Hepatocyte (in vitro differentiated cells): ENCODE measurements around the gene DGKG. TPM values are rescaled to one million over a fixed set of nuclear protein-coding genes. Genes with fewer than 3 reads are reported as not detected.

Source experiments
- DNase-seq: peaks from one replicate; pipeline ENCODE4 v3.0.0-alpha.2; 2016; ENCODE audit warnings: low spot score
- H2AFZ ChIP-seq: fragments of 200-600 bp; sonication (generic); 2 replicates; pipeline ENCODE4 v1.6.0; 2016; ENCODE audit warnings: antibody characterized with exemption, mild to moderate bottlenecking
- H3K27ac ChIP-seq: fragments of 200-600 bp; sonication (generic); 2 replicates; pipeline ENCODE4 v1.5.1; 2016; ENCODE audit warnings: mild to moderate bottlenecking
- H3K27me3 ChIP-seq: fragments of 200-600 bp; sonication (generic); 2 replicates; pipeline ENCODE4 v1.6.1; 2016
- H3K36me3 ChIP-seq: fragments of 200-600 bp; sonication (generic); replicated peaks from 2 replicates; pipeline ENCODE4 v1.5.1; 2016; ENCODE audit warnings: low read depth; ENCODE audit not compliant: insufficient read depth
- H3K4me1 ChIP-seq: fragments of 200-600 bp; sonication (generic); 2 replicates; pipeline ENCODE4 v1.5.1; 2016; ENCODE audit warnings: mild to moderate bottlenecking, moderate library complexity; ENCODE audit not compliant: insufficient read depth
- H3K4me2 ChIP-seq: fragments of 200-600 bp; sonication (generic); 2 replicates; pipeline ENCODE4 v1.6.0; 2016
- H3K4me3 ChIP-seq: fragments of 200-600 bp; sonication (generic); 2 replicates; pipeline ENCODE4 v1.5.1; 2016; ENCODE audit warnings: mild to moderate bottlenecking
- H3K79me2 ChIP-seq: fragments of 200-600 bp; sonication (generic); 2 replicates; pipeline ENCODE4 v1.6.0; 2017; ENCODE audit warnings: mild to moderate bottlenecking
- H3K9me2 ChIP-seq: fragments of 200-600 bp; sonication (generic); replicated peaks from 2 replicates; pipeline ENCODE4 v1.6.0; 2017; ENCODE audit warnings: mild to moderate bottlenecking; ENCODE audit not compliant: insufficient read depth
- H3K9me3 ChIP-seq: fragments of 200-600 bp; sonication (generic); 2 replicates; pipeline ENCODE4 v1.5.1; 2016; ENCODE audit warnings: low read depth, mild to moderate bottlenecking
- H4K20me1 ChIP-seq: fragments of 200-600 bp; sonication (generic); 2 replicates; pipeline ENCODE4 v1.6.0; 2016; ENCODE audit warnings: mild to moderate bottlenecking; ENCODE audit not compliant: insufficient read depth, poor library complexity, severe bottlenecking
- EZH2 ChIP-seq: fragments of 200-600 bp; sonication (generic); IDR thresholded peaks from 2 replicates; pipeline ENCODE4 v1.6.1; 2016; ENCODE audit warnings: antibody characterized with exemption, mild to moderate bottlenecking, borderline replicate concordance
- EZH2phosphoT487 ChIP-seq: fragments of 200-600 bp; sonication (generic); IDR thresholded peaks from one replicate; pipeline ENCODE4 v1.6.1; 2018; ENCODE audit warnings: antibody characterized with exemption, mild to moderate bottlenecking, low read depth, moderate library complexity; ENCODE audit not compliant: unreplicated experiment, severe bottlenecking
- WGBS: methylation state at CpG from one replicate; pipeline ENCODE4 v1.1.6; 2016; ENCODE audit warnings: low lambda C conversion rate; ENCODE audit errors: missing lambda C conversion rate; 5-methylcytosine and 5-hydroxymethylcytosine counted together
- polyA plus RNA-seq: library from polyadenylated mRNA; unstranded; fragments of >200 nt; fragmentation: Nextera tagmentation; extraction: Ambion mirVana; gene quantifications from 2 replicates; pipeline ENCODE4 v1.2.1, GENCODE V29; 2016
- total RNA-seq: library from RNA; depleted of rRNA; stranded (reverse); fragments of >200 nt; gene quantifications from 2 replicates; pipeline ENCODE4 v1.2.3, GENCODE V29; 2014
- TF ChIP-seq, protein P1 (sequence below): fragments of 200-600 bp; sonication (generic); IDR thresholded peaks from 2 replicates; pipeline ENCODE4 v1.5.1; 2016; ENCODE audit warnings: antibody characterized with exemption, mild to moderate bottlenecking; ENCODE audit not compliant: poor library complexity

DGKG gene
- total and polyA plus RNA-seq, 2 experiments from 2014 or later, result not detected

- Histone ChIP-seq H3K27ac (no peak overlapping the region), H3K79me2 (no peaks in the 10 kb centered on the region), H3K4me2 (no peak overlapping the region), H3K36me3 (no peaks in the 10 kb centered on the region), H3K9me3 (no peaks in the 10 kb centered on the region), H4K20me1 (no peaks in the 10 kb centered on the region), H3K4me1 (no peaks in the 10 kb centered on the region), H3K27me3 (no peaks in the 10 kb centered on the region), H2AFZ (no peak overlapping the region), H3K9me2 (no peaks in the 10 kb centered on the region), H3K4me3 (no peak overlapping the region)
- WGBS, result 74% methylated on average over 6 of the region's 6 CpGs
- DNase-seq, result no peak
- no peak for TF ChIP-seq EZH2phosphoT487
- no peak for TF ChIP-seq EZH2
- TF ChIP-seq, protein P1, sequence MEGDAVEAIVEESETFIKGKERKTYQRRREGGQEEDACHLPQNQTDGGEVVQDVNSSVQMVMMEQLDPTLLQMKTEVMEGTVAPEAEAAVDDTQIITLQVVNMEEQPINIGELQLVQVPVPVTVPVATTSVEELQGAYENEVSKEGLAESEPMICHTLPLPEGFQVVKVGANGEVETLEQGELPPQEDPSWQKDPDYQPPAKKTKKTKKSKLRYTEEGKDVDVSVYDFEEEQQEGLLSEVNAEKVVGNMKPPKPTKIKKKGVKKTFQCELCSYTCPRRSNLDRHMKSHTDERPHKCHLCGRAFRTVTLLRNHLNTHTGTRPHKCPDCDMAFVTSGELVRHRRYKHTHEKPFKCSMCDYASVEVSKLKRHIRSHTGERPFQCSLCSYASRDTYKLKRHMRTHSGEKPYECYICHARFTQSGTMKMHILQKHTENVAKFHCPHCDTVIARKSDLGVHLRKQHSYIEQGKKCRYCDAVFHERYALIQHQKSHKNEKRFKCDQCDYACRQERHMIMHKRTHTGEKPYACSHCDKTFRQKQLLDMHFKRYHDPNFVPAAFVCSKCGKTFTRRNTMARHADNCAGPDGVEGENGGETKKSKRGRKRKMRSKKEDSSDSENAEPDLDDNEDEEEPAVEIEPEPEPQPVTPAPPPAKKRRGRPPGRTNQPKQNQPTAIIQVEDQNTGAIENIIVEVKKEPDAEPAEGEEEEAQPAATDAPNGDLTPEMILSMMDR, result no peak
Observed at GRCh38 chr3:186401556-186401955, 39.5 kb upstream of the DGKG start.

DNA sequence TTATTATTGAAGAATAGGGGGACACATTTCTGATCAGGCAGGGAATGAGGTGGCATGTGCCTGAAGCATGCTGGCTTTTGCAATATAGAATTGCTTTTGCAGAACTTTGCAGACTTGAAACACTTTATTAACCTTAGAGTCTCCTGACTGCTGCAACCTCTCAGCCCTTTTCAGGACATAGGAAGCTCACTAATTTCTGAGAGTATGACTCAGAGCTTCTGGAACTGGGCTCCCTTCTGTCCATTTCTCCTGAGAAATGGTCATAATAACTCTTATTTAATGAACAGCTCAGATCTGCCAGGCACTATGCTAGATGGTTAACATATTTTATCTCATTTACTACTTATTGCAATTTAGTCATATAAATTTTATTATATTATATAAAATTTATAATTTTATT, 38.6 kb upstream of the DGKG start:
- H2AFZ ChIP-seq, result no peak overlapping the region
- TF ChIP-seq EZH2 (no peak), EZH2phosphoT487 (no peak)
- TF ChIP-seq, protein P1, result no peak

GRCh38 chr3:186400026-186400425, 38.0 kb upstream of the DGKG start:
- no peak for TF ChIP-seq EZH2phosphoT487
- TF ChIP-seq, protein P1, result no peak
- no peak for TF ChIP-seq EZH2
- no peak overlapping the region for H3K4me2 ChIP-seq
- H2AFZ ChIP-seq, result no peak overlapping the region
- no peaks in the 10 kb centered on the region for H3K36me3 ChIP-seq
- no peaks in the 10 kb centered on the region for H3K79me2 ChIP-seq
- H3K27me3 ChIP-seq, result no peaks in the 10 kb centered on the region
- no peaks in the 10 kb centered on the region for H3K9me3 ChIP-seq
- no peaks in the 10 kb centered on the region for H4K20me1 ChIP-seq
- H3K27ac ChIP-seq, result no peak overlapping the region
- H3K4me1 ChIP-seq, result no peaks in the 10 kb centered on the region
- no peak for DNase-seq
- WGBS, result 58% methylated on average over 1 of the region's 1 CpG
- no peaks in the 10 kb centered on the region for H3K9me2 ChIP-seq
- no peak overlapping the region for H3K4me3 ChIP-seq

More for the DNA sequence above, 38.6 kb upstream of the DGKG start:
- no peaks in the 10 kb centered on the region for H3K9me3 ChIP-seq
- no peak overlapping the region for H3K4me2 ChIP-seq
- no peak for DNase-seq
- H3K36me3 ChIP-seq, result no peaks in the 10 kb centered on the region
- H3K79me2 ChIP-seq, result no peaks in the 10 kb centered on the region
- H3K4me1 ChIP-seq, result no peaks in the 10 kb centered on the region
- no peaks in the 10 kb centered on the region for H4K20me1 ChIP-seq
- no peaks in the 10 kb centered on the region for H3K27me3 ChIP-seq
- no peaks in the 10 kb centered on the region for H3K9me2 ChIP-seq
- H3K4me3 ChIP-seq, result no peak overlapping the region
- H3K27ac ChIP-seq, result no peak overlapping the region

DNA sequence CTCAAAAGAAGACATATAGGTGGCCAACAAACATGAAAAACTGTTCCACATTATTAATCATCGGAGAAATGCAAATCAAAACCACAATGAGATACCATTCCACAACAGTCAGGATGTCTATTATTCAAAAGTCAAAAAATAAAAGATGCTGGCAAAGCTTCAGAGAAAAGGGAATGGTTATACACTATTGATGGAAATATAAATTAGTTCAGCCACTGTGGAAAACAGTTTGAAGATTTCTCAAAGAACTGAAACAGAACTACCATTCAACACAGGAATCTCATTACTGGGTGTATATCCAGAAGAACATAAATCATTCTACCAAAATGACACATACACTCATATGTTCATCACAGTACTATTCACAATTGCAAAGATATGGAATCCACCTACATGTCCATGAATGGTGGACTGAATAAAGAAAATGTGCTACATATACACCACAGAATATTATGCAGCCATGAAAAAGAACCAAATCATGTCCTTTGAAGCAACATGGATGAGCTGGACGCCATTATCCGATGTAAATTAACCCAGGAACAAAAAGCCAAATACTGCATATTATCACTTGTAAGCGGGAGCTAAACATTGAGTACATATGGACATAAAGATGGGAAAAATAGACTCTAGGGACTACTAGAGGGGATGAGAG, 32.7 kb upstream of the DGKG start:
- Histone ChIP-seq H2AFZ (no peak overlapping the region), H3K9me3 (no peaks in the 10 kb centered on the region), H3K27ac (no peak overlapping the region), H3K36me3 (no peaks in the 10 kb centered on the region), H3K79me2 (no peaks in the 10 kb centered on the region), H3K27me3 (no peaks in the 10 kb centered on the region), H4K20me1 (no peaks in the 10 kb centered on the region), H3K4me1 (no peaks in the 10 kb centered on the region), H3K4me2 (no peak overlapping the region), H3K9me2 (no peaks in the 10 kb centered on the region), H3K4me3 (no peak overlapping the region)
- no peak for TF ChIP-seq EZH2
- TF ChIP-seq EZH2phosphoT487, result no peak
- TF ChIP-seq, protein P1, result no peak
- WGBS, result 88% methylated on average over 4 of the region's 4 CpGs
- no peak for DNase-seq
